Measurements from ENCODE around the gene RUNX2. TPM values are rescaled to one million over a fixed set of nuclear protein-coding genes. Genes with fewer than 3 reads are reported as not detected.

The RUNX2 gene
- polyA plus RNA-seq, 1 donor, result 2.6 TPM

GRCh38 chr6:45467853-45468252 is 139.7 kb downstream of the RUNX2 start:
- WGBS (ENCODE audit: insufficient coverage, low lambda C conversion rate), result 100% methylated on average over 1 of the region's 3 CpGs

GRCh38 chr6:45469663-45470062 is 141.5 kb downstream of the RUNX2 start:
- Histone ChIP-seq H3K27ac (ENCODE audit: low read length) (no peak overlapping the region), H3K4me3 (ENCODE audit: low read length) (no peak overlapping the region), H3K4me1 (ENCODE audit: control insufficient read depth, insufficient read depth, low read length) (no peaks in the 10 kb centered on the region), H3K36me3 (ENCODE audit: control insufficient read depth, insufficient read depth, low read length) (no peaks in the 10 kb centered on the region), H3K27me3 (ENCODE audit: control insufficient read depth, insufficient read depth, low read length) (no peaks in the 10 kb centered on the region), H3K9me3 (ENCODE audit: control insufficient read depth, low read depth, low read length) (no peaks in the 10 kb centered on the region)
- no peak for DNase-seq
- no CpG with 5 or more reads among the region's 4 CpGs for WGBS (ENCODE audit: insufficient coverage, low lambda C conversion rate)

More at GRCh38 chr6:45467853-45468252, 139.7 kb downstream of the RUNX2 start:
- H3K36me3 ChIP-seq (ENCODE audit: control insufficient read depth, insufficient read depth, low read length), result no peaks in the 10 kb centered on the region
- H3K9me3 ChIP-seq (ENCODE audit: control insufficient read depth, low read depth, low read length), result no peaks in the 10 kb centered on the region
- no peaks in the 10 kb centered on the region for H3K27me3 ChIP-seq (ENCODE audit: control insufficient read depth, insufficient read depth, low read length)
- no peak overlapping the region for H3K27ac ChIP-seq (ENCODE audit: low read length)
- no peaks in the 10 kb centered on the region for H3K4me1 ChIP-seq (ENCODE audit: control insufficient read depth, insufficient read depth, low read length)
- DNase-seq, result no peak
- H3K4me3 ChIP-seq (ENCODE audit: low read length), result no peak overlapping the region

- Histone ChIP-seq H3K27ac (ENCODE audit: low read length) (no peak overlapping the region), H3K4me3 (ENCODE audit: low read length) (no peak overlapping the region), H3K4me1 (ENCODE audit: control insufficient read depth, insufficient read depth, low read length) (no peaks in the 10 kb centered on the region), H3K9me3 (ENCODE audit: control insufficient read depth, low read depth, low read length) (no peaks in the 10 kb centered on the region), H3K27me3 (ENCODE audit: control insufficient read depth, insufficient read depth, low read length) (no peaks in the 10 kb centered on the region), H3K36me3 (ENCODE audit: control insufficient read depth, insufficient read depth, low read length) (no peaks in the 10 kb centered on the region)
- no peak for DNase-seq
- 60% methylated on average over 1 of the region's 4 CpGs for WGBS (ENCODE audit: insufficient coverage, low lambda C conversion rate)
These were observed 142.1 kb downstream of the RUNX2 start for GRCh38 chr6:45470131-45470738.

- H3K36me3 ChIP-seq (ENCODE audit: control insufficient read depth, insufficient read depth, low read length), result no peaks in the 10 kb centered on the region
- no peak overlapping the region for H3K4me3 ChIP-seq (ENCODE audit: low read length)
- no peaks in the 10 kb centered on the region for H3K27me3 ChIP-seq (ENCODE audit: control insufficient read depth, insufficient read depth, low read length)
- WGBS (ENCODE audit: insufficient coverage, low lambda C conversion rate), result 50% methylated on average over 3 of the region's 7 CpGs
- no peak overlapping the region for H3K27ac ChIP-seq (ENCODE audit: low read length)
- no peaks in the 10 kb centered on the region for H3K4me1 ChIP-seq (ENCODE audit: control insufficient read depth, insufficient read depth, low read length)
- no peak for DNase-seq
- H3K9me3 ChIP-seq (ENCODE audit: control insufficient read depth, low read depth, low read length), result no peaks in the 10 kb centered on the region
These were observed 144.3 kb downstream of the RUNX2 start for GRCh38 chr6:45472382-45472781.

GRCh38 chr6:45473121-45473993 is 145.2 kb downstream of the RUNX2 start:
- H3K9me3 ChIP-seq (ENCODE audit: control insufficient read depth, low read depth, low read length), result no peaks in the 10 kb centered on the region
- DNase-seq, result peak; percentile 20 to 56
- no peaks in the 10 kb centered on the region for H3K36me3 ChIP-seq (ENCODE audit: control insufficient read depth, insufficient read depth, low read length)
- no peak overlapping the region for H3K4me3 ChIP-seq (ENCODE audit: low read length)
- WGBS (ENCODE audit: insufficient coverage, low lambda C conversion rate), result 17% methylated on average over 1 of the region's 13 CpGs
- H3K27me3 ChIP-seq (ENCODE audit: control insufficient read depth, insufficient read depth, low read length), result no peaks in the 10 kb centered on the region
- no peaks in the 10 kb centered on the region for H3K4me1 ChIP-seq (ENCODE audit: control insufficient read depth, insufficient read depth, low read length)
- no peak overlapping the region for H3K27ac ChIP-seq (ENCODE audit: low read length)

- H3K27ac ChIP-seq (ENCODE audit: low read length), result no peak overlapping the region
- no CpG with 5 or more reads among the region's 2 CpGs for WGBS (ENCODE audit: insufficient coverage, low lambda C conversion rate)
These were observed 146.2 kb downstream of the RUNX2 start for GRCh38 chr6:45474376-45474775.

GRCh38 chr6:45476341-45476740 is 148.2 kb downstream of the RUNX2 start:
- no peak overlapping the region for H3K4me3 ChIP-seq (ENCODE audit: low read length)
- no peak overlapping the region for H3K27ac ChIP-seq (ENCODE audit: low read length)
- H3K36me3 ChIP-seq (ENCODE audit: control insufficient read depth, insufficient read depth, low read length), result no peaks in the 10 kb centered on the region
- no peak for DNase-seq
- H3K9me3 ChIP-seq (ENCODE audit: control insufficient read depth, low read depth, low read length), result no peaks in the 10 kb centered on the region
- H3K27me3 ChIP-seq (ENCODE audit: control insufficient read depth, insufficient read depth, low read length), result no peaks in the 10 kb centered on the region
- 100% methylated on average over 1 of the region's 2 CpGs for WGBS (ENCODE audit: insufficient coverage, low lambda C conversion rate)
- H3K4me1 ChIP-seq (ENCODE audit: control insufficient read depth, insufficient read depth, low read length), result no peaks in the 10 kb centered on the region

More at GRCh38 chr6:45474376-45474775, 146.2 kb downstream of the RUNX2 start:
- H3K4me1 ChIP-seq (ENCODE audit: control insufficient read depth, insufficient read depth, low read length), result no peaks in the 10 kb centered on the region
- H3K27me3 ChIP-seq (ENCODE audit: control insufficient read depth, insufficient read depth, low read length), result no peaks in the 10 kb centered on the region
- DNase-seq, result no peak
- no peaks in the 10 kb centered on the region for H3K9me3 ChIP-seq (ENCODE audit: control insufficient read depth, low read depth, low read length)
- H3K4me3 ChIP-seq (ENCODE audit: low read length), result no peak overlapping the region
- H3K36me3 ChIP-seq (ENCODE audit: control insufficient read depth, insufficient read depth, low read length), result no peaks in the 10 kb centered on the region

- Histone ChIP-seq H3K4me3 (ENCODE audit: low read length) (no peak overlapping the region), H3K9me3 (ENCODE audit: control insufficient read depth, low read depth, low read length) (no peaks in the 10 kb centered on the region), H3K27me3 (ENCODE audit: control insufficient read depth, insufficient read depth, low read length) (no peaks in the 10 kb centered on the region), H3K27ac (ENCODE audit: low read length) (no peak overlapping the region), H3K4me1 (ENCODE audit: control insufficient read depth, insufficient read depth, low read length) (no peaks in the 10 kb centered on the region), H3K36me3 (ENCODE audit: control insufficient read depth, insufficient read depth, low read length) (no peaks in the 10 kb centered on the region)
- no peak for DNase-seq
- 100% methylated on average over 1 of the region's 2 CpGs for WGBS (ENCODE audit: insufficient coverage, low lambda C conversion rate)
These were observed 149.1 kb downstream of the RUNX2 start for GRCh38 chr6:45477278-45477677.

GRCh38 chr6:45477790-45478189 is 149.7 kb downstream of the RUNX2 start:
- no peak for DNase-seq
- no peaks in the 10 kb centered on the region for H3K36me3 ChIP-seq (ENCODE audit: control insufficient read depth, insufficient read depth, low read length)
- no peaks in the 10 kb centered on the region for H3K4me1 ChIP-seq (ENCODE audit: control insufficient read depth, insufficient read depth, low read length)
- 60% methylated on average over 1 of the region's 3 CpGs for WGBS (ENCODE audit: insufficient coverage, low lambda C conversion rate)
- H3K27me3 ChIP-seq (ENCODE audit: control insufficient read depth, insufficient read depth, low read length), result no peaks in the 10 kb centered on the region
- H3K9me3 ChIP-seq (ENCODE audit: control insufficient read depth, low read depth, low read length), result no peaks in the 10 kb centered on the region
- H3K27ac ChIP-seq (ENCODE audit: low read length), result no peak overlapping the region
- H3K4me3 ChIP-seq (ENCODE audit: low read length), result no peak overlapping the region

- no peaks in the 10 kb centered on the region for H3K36me3 ChIP-seq (ENCODE audit: control insufficient read depth, insufficient read depth, low read length)
- no peak for DNase-seq
- H3K4me3 ChIP-seq (ENCODE audit: low read length), result no peak overlapping the region
- WGBS (ENCODE audit: insufficient coverage, low lambda C conversion rate), result no CpG with 5 or more reads among the region's 2 CpGs
- H3K27ac ChIP-seq (ENCODE audit: low read length), result no peak overlapping the region
- H3K9me3 ChIP-seq (ENCODE audit: control insufficient read depth, low read depth, low read length), result no peaks in the 10 kb centered on the region
- no peaks in the 10 kb centered on the region for H3K4me1 ChIP-seq (ENCODE audit: control insufficient read depth, insufficient read depth, low read length)
- no peaks in the 10 kb centered on the region for H3K27me3 ChIP-seq (ENCODE audit: control insufficient read depth, insufficient read depth, low read length)
These were observed 150.1 kb downstream of the RUNX2 start for GRCh38 chr6:45478240-45478639.

Measured in large intestine (tissue), 3 donors.